GM21717 (cell line): Measurements from ENCODE around the gene KLB.
A peak's percentile ranks its signal among the peaks of the same experiment; 100 is the strongest.
"Not testable (repeated sequence)": the region's sequence is repeated elsewhere in the genome, so short reads cannot be mapped to it uniquely, and the experiment has no call there.

ENCODE experiments used
- ATAC-seq: cut with Tn5 transposase; IDR thresholded peaks from one replicate; pipeline ENCODE4 v1.9.1; 2021; ENCODE audit warnings: mild to moderate bottlenecking, moderate library complexity; ENCODE audit not compliant: unreplicated experiment

KLB gene

DNA sequence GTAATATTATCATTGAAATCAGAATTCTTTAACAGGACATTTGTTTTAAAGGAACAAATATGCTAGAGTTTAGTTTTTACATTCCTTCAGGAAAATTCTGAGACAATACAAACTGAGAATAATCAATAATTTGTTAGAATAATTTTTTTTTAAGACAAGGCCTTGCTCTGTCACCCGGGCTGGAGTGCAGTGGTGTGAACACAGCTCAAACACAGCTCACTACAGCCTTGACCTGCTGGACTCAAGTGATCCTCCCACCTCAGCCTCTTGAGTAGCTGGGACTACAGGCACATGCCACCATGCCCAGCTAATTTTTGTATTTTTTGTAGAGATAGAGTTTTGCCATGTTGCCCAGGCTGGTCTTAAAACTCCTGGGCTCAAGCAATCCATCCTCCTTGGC lies 18.6 kb downstream of the KLB start:
- ATAC-seq = not testable (repeated sequence)

DNA sequence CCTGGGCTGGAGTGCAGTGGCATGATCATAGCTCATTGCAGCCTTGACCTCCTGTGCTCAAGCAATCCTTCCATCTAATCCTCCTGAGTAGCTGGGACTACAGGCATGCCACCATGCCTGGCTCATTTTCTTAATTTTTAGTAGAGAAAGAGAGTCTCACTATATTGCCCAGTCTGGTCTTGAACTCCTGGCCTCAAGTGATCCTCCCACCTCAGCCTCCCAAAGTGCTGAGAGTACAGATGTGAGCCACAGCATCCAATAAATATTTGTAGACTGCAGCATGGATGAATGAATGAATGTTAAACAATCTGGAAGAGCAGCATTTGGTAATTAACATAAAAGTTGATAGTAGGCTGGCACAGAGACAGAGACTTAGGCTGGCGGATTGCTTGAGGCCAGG lies 20.0 kb downstream of the KLB start:
- no peak for ATAC-seq

DNA sequence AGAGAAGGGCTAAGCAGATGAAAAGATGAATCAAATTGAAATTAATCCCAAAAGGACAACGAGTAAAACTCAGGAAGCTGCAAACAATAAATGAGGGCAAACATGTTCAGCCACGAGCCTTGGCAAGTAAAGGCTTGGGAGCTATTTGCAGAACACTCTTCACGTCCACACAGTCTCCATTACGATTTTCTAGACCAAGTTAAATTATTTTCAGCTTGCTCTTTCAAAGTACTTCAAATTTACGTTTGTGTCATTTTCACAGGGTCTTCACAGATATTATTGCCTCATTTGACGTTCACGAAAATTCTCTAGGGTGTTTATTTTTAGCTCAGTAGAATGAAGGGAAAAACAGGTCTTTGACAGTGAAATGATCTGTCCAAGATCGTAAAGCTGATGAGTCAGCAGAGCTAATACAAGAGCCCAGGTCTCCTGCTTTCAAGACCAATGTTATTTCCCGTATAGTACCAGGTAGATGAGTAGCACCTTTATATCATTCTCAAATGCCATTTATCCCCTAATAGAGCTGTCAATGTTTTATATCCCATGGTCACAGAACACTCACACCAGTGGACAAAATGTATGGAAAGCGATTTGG lies 20.9 kb downstream of the KLB start:
- ATAC-seq = no peak

DNA sequence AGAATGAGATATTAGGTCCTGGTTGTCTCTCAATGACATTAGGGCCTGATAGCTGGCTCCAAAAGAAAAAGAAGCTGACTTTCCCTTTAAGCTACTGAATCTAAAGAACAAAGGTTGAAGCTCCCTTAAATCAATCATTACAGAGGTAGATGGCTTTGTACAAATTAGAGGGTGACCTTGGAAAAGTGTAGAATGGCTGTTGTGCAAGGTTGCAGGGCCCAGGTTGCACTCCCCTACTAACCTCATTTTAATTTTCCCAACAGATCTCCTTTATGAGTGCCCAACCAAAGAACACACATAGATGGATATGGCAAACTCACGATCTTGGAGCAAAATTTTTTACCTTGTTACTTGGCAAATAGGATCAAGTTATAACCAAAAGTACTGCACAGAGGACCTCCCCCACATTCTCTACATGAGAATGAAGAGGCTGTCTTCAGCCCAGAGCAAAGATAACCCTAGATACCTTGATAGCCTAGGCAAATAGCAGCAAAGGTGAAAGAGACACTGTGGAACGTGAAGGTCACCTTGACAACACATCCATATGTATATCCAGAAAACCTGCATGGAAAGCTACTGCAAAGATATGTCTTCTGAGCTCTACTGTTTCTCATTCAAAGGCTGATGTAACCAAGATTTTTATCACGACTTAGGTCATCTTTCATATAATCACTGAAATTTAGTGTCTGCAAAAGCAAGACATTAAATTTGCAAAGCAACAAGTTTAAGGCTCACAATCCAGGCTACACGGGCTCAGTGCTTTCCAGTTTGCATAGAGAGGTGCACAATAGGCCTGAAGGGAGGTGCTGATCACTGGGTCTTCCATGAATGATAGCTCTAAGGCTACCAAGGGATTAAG lies 23.0 kb downstream of the KLB start:
- no peak for ATAC-seq

DNA sequence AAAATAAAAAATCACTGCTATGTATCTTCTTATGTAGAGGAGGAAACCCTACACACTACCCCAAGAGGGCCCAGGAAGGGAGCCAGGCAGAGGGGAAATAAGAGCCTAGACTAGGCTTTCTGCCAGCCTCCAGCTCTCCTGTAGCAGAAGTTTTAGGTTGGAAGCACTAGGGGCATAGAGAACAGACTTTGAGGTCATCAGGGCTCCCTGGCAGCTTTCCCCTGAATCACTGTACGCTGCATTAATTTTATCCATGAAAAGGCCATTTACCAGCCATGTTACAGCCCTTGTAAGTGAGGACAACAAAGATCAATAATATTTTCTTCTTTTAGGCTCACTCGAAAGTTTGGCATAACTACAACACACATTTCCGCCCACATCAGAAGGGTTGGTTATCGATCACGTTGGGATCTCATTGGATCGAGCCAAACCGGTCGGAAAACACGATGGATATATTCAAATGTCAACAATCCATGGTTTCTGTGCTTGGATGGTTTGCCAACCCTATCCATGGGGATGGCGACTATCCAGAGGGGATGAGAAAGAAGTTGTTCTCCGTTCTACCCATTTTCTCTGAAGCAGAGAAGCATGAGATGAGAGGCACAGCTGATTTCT lies 27.3 kb downstream of the KLB start:
- no peak for ATAC-seq

DNA sequence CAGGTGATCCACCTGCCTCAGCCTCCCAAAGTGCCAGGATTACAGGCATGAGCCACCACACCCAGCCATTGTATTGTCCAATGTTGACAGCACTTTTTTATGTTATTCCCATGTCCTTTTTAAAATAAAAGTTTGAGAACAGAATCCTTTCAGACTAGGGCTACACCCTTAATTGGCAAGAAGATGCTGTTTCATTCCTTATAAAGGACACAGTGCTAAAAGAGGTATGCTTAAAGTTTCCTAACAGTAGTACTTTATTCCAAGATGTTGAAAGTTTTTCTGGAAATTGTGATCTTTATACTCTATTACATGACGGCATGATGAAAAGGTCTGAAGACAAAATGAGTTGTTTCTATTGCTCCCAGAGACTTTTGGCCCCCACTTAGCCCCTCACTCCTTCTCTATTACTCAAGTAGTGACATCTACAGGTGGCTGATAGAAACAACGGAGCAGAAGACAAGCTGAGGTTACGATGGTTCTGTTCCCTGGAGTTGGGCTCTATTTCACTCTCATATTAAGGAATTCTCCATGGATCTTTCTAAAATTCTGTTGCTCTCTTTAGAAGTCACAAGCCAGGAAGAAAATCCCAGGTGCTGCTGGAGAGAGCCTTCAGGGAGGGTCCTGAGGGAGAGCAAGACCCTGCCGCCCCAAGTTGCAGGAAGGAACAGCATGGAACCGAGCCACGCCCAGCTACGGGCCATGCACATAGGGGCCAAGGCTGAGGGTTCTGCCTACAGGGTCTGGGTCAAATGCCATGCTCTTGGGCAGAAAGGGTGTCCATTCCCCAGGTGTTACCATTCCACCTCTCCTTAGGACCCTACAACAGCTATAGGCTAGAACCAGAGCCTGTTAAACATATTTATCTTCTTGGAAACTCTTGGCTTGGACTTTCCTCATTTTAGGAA lies 29.2 kb downstream of the KLB start:
- ATAC-seq = no peak

DNA sequence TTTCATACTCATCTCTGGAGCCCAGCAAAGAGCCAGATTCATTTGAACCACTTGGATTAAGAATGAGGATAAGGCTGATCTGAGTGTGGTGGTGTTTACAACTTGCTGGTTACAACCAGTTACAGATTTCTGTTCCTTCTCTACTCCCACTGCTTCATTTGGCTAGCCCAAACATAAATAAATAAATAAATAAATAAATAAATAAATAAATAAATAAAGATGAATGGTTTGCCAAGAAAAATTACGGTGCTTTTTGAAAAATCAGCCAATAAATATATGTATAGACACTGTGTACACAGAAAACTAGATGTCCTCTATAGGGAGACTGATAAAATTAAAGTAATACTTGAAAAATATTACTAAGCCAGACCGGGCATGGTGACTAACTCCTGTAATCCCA lies 34.9 kb downstream of the KLB start:
- ATAC-seq = no peak

DNA sequence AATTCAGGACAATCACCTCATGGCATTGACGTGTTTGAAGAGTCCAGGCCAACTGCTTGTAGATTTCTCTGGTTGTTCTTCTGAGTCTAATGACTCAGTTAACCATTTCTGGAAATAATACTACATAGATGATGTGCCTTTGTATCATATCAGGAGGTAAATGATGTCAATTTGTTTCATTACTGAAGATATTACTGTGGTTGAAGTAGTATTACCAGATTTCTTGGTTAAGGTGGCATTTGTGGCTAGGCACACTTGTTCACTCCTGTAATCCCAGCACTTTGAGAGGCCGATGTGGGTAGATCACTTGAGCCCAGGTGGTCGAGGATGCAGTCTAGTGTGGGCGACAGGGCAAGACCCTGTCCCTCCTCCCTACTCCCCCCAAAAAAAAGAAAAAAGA lies 36.3 kb downstream of the KLB start:
- no peak for ATAC-seq

DNA sequence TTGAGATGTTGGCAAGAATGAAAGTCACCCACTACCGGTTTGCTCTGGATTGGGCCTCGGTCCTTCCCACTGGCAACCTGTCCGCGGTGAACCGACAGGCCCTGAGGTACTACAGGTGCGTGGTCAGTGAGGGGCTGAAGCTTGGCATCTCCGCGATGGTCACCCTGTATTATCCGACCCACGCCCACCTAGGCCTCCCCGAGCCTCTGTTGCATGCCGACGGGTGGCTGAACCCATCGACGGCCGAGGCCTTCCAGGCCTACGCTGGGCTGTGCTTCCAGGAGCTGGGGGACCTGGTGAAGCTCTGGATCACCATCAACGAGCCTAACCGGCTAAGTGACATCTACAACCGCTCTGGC lies 39.7 kb downstream of the KLB start:
- no peak for ATAC-seq

DNA sequence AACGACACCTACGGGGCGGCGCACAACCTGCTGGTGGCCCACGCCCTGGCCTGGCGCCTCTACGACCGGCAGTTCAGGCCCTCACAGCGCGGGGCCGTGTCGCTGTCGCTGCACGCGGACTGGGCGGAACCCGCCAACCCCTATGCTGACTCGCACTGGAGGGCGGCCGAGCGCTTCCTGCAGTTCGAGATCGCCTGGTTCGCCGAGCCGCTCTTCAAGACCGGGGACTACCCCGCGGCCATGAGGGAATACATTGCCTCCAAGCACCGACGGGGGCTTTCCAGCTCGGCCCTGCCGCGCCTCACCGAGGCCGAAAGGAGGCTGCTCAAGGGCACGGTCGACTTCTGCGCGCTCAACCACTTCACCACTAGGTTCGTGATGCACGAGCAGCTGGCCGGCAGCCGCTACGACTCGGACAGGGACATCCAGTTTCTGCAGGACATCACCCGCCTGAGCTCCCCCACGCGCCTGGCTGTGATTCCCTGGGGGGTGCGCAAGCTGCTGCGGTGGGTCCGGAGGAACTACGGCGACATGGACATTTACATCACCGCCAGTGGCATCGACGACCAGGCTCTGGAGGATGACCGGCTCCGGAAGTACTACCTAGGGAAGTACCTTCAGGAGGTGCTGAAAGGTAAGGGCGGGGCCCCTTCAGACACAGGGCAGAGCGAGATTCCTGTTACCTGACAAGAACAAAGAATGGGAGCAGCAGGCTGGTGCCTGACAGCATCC lies 40.3 kb downstream of the KLB start:
- peak; percentile 65 for ATAC-seq

DNA sequence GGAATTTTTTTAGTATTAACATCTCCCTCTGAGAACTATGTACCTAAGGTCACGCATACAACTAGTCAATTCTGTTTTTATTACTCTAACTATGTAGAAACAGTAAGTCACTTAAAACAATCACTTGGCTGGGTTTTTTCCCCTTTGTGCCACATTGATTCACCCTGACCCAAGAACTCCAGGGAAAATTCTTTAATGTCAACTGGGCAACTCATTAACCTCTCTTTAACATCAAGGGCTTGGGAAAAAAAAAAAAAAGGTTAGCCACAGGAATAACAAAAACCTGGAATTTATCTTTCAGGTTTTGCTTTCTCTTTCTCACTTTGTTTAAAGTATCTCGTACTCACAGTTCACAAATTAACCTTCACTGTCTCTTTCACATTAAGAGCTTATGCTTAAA lies 43.9 kb downstream of the KLB start:
- ATAC-seq = no peak

DNA sequence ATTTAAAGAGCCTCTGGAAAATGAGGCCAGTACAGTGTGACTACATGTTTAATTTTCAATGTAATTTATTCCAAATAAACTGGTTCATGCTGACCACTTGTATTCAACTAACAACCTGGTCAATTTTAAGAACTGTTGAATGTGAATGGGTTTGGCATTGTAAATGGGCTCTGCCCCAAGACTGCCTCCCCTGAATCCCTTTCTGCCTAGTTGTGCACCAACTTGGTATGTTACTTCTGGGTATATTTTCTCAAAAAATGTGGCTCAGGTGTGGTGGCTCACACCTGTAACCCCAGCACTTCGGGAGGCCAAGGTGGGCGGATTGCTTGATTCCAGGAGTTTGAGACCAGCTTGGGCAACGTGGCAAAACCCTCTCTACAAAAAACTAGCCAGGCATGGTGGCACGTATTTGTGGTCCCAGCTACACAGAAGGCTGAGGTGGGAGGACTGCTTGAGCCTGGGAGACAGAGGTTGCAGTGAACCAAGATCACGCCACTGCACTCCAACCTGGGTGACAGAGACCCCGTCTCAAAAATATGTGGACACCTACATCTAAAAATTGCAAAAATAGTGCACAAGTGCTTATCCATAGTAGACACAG lies 44.8 kb downstream of the KLB start:
- no peak for ATAC-seq

DNA sequence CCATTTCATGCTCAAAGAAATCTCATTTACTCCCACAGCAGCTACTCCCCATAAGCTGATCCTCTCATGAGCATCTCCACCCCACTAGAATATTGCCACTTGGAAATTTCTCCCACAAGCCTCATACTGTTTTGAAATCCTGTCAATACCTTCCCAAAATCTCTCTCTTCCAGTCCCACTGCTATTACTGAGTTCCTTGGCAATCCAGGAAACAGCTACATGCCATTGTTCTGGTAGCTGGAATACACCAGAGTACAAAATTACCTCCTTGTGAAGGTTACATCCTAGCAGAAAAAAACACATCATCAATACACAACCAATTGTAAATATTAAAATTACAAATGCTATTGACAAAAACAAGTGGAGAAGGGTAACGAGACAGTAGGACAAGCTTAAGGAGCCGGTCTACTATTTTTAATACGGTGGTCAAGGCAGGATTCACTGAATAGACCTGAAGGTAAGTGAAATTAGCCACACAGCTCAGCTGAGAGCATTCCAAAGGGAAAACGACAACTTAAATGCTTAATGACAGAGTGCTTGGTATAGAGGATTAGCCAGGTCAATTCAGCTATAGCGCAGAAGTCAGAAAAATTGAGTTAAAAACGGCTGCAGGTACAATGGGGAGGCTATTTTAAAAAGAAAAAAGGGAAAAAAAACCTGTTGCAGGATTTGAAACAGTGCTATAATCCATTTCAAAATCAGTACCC lies 45.6 kb downstream of the KLB start:
- ATAC-seq = no peak

DNA sequence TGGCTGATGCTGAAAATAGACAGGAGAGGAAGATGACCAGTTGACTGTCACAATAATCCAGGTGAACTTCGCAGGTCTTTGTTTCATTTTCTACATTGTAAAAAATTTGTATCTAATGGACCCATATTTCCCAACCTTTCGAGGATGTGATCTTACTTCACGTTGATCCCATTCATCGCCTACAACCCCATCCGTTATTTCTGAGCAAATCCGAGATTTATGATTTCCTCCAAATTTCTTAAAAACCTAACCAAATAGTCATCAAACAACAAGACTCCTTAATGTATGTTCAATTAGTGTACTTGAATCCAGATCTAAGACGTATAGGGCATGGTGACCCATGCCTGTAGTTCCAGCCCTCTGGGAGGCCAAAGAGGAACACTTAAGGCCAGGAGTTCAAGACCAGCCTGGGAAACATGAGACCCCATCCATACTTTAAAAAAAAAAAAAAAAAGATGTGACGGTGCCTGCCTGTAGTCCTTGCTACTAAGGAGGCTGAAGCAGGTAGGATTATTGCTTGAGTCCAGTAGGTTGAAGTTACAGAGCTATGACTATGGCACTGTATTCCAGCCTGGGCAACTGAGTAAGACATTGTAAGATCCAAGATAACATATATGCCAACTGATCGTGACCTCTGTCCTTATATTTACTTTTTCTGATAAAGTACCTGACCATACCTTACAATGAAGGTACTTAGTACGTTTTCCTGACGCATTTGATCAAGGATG lies 46.3 kb downstream of the KLB start:
- no peak for ATAC-seq

DNA sequence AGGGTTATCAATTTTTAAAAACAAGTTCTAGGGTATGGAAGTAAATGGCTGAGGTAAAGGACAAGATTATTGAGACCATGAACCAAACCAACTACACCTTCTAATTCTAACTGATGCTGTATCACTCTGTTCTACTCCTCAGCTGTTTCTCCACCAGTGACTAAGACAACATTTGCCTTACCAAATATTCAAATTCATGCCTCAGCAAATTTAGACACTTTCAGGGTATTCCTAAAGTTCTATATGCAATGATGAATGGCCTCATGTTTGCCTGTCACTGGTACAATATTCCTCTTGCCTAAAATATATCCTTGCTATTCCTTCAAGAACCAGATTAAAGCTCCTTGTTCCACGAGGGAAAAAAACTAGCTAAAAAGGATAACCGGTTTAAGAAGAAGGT lies 47.0 kb downstream of the KLB start:
- no peak for ATAC-seq

DNA sequence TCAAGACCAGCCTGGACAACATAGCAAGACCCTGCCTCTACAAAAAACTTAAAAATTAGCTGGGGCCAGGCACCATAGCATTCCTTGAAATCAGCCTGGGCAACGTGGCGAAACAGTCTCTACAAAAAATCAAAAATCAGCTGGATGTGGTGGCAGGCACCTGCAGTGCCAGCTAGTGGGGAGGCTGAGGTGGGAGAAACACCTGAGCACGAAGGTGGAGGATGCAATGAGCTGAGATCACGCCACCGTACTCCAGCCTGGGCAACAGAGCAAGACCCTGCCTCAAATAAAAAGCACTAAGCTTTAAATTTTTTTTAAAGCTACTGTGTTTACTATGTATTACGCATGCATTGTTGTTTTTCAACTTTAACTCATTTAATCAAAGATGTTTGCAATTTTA lies 48.8 kb downstream of the KLB start:
- ATAC-seq = no peak

DNA sequence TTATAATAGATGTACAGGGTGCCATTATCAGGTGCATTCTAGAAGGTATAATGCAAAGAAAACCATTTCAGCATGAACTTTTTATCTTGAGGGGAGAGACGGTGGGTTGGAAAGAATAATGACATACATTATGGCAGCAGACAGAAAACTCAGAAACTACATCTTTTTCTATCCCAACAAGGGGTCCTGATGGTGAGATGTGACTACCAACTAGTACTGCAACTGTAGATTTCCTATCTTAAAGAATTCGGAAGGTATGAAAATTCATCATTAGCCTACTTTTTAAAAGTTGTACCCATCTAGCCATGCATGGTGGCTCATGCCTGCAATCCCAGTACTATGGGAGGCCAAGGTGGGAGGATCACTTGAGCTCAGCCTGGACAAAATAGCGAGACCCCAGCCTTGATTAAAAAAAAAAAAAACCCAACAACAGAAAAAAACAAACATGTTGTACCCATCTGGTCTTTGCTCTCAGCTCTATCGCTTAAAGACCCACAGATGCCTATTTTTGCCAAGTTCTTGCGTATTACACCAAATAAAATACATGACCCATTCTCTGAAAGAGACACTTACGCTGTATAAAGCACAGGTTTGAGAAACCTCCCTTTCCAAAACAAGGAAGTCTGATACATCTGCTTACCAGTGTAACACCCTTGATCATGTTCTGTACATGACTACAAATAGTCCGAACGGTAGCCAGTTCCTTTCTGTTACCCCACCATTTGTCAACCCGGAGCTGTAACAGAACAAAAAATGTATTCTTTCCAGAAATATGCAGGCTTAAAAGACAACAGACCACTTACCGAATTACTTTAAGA lies 50.4 kb downstream of the KLB start:
- no peak for ATAC-seq

DNA sequence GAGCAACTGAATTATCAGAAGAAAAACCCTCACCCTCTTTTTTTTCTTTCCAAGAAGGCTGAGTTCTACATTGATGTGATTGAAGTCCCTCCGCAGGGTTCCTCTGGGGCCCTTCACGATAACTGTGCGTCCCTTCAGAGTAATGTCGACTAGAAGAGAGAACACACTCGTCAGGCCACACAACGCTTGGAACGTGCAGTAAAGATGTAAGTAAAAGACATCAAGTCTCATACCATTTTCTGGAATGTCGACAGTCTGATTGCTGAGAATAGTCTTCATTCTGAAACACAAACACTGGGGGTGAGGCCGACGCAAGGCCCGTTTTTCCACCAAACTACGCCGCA lies 51.4 kb downstream of the KLB start:
- ATAC-seq = not testable (repeated sequence)
